Stimulated activated CD8-positive, alpha-beta memory T cell treated with anti-CD3 and anti-CD28 coated beads, Interleukin-4, amount 100 ng/mL, for 24 hours (primary cell): ENCODE results near the gene SCUBE1.
A peak's percentile ranks its signal among the peaks of the same experiment; 100 is the strongest.

ENCODE experiments used
- DNase-seq: peaks from one replicate; pipeline ENCODE4 v3.0.0-alpha.2; 2020; ENCODE audit warnings: low read depth

SCUBE1 gene

GRCh38 chr22:43199541-43199940 is 143.6 kb downstream of the SCUBE1 start:
- DNase-seq: no peak

- no peak for DNase-seq
Measured at GRCh38 chr22:43198936-43199335, 144.2 kb downstream of the SCUBE1 start.

- DNase-seq: no peak
Measured at GRCh38 chr22:43198126-43198525, 145.0 kb downstream of the SCUBE1 start.

- no peak for DNase-seq
Measured at GRCh38 chr22:43197271-43197941, 145.8 kb downstream of the SCUBE1 start.

DNA sequence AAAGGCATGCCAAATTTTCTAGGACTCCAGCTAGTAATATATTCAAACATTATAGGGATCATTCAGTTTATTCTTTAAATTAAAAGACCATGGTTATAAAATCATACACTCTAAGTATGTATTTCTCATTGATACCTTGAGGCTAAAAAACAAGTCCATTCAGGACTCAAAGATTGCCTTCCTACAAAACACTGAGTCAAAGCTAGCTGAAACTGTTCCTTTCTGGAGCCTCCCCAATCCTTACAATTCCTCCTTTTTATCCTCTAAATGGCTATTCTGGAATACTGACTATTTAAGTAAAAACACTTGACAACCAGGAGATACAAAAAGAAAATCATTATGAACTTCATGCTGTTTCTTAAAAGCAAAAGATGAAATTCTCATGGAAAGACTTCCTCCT is 151.3 kb downstream of the SCUBE1 start:
- no peak for DNase-seq

- no peak for DNase-seq
Measured at GRCh38 chr22:43188829-43189545, 154.2 kb downstream of the SCUBE1 start.

DNA sequence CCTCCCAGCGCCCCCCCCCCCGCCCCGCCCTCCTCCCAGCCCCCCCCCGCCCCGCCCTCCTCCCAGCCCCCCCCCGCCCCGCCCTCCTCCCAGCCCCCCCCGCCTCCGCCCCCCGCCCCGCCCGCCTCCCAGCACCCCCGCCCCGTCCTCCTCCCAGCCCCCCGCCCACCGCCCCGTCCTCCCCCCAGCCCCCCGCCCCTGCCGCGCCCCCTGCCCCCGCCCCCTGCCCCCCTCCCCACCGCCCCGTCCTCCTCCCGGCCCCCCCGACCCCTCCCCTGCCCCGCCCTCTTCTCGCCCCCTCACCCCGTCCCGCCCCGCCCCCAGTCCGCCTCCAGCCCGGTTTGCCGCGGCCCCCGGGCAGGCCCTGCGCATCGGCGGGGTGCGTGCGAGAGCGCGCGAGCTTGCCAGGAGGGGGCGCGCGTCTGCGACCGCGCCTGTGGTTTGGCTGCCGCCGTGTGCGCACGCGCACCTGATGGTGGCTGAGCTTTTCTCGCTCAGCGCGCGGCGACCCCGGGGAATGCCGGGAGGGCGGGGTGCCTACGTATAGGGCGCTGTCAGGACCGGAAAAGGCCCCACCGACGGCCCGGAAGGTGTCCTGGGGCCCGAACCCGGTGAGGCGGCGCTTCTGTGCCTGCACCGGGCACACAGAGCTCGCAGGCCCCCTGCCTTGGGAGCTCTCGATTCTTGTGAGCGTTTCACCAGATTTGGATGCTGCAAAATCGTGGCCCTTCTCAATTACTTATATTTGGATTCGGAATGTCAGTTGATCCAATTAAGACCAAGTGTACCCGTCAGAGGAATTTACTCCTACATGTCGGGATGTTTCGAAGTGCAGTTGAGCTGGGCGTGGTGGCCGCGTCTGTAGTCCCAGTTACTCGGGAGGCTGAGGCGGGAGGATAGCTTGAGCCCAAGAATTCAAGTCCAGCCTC is 155.7 kb downstream of the SCUBE1 start:
- DNase-seq: peak; percentile 93

GRCh38 chr22:43186272-43187170 is 156.7 kb downstream of the SCUBE1 start, which contains the start of gene TTLL12:
TSS of gene TTLL12 (minus strand) at chr22:43187134. CDS start at chr22:43187069, 65 bp downstream.
- DNase-seq: peak; percentile 45

DNA sequence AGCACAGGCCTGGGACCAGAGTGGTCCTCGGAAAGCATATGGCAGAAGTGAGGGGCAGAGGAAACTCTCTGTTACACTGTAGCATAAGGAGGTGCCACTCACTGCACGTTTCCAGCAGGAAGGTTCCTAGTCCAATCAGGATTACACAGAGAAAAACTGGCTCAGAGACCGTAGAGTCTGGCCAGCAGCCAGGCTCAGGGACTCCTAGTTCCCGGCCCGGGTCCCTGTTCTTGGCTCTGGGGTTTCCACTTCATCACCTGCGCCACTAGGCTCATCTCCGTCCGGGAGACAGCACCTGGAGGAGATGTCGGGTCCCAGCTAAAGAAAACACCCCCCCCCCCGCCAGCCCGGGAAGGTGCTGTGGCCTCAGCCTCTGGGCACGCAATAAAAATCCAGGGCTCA is 157.3 kb downstream of the SCUBE1 start:
- no peak for DNase-seq

DNA sequence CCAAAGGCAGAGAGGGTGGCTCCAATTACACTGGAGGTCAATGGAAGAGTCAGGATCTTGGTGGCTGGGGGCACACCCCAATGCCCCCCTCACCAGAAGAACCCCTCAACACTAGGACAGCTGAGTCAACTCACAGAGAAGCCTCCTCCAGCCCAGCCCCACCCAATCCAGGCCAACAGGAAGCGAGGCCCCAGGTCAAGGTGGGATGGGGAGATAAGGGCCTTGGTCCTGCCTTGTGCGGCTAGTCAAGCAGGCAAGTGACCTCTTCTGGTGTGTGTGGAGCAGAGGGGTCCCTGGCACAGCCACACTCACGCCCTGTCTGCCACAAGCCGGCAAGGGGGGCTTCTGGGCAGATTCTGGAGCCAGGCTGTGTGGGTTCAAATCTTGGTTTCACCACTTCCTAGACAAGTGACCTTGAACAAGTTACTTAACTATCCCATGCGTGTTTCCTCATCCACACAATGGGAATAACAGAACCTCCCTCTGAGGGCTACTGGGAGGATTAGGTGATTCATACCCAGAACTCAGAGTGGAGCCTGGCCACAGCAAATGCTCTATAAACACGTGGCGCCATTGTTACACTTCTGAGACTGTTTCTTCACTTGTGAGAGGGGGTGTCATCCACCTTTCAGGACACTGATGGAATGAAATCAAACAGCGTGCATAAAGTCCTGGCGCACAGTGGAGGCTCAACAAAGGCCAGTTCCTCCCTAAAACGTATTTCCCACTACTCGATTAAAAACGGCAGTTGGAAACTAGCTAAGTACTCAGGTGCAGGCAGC is 159.5 kb downstream of the SCUBE1 start:
- DNase-seq: no peak

DNA sequence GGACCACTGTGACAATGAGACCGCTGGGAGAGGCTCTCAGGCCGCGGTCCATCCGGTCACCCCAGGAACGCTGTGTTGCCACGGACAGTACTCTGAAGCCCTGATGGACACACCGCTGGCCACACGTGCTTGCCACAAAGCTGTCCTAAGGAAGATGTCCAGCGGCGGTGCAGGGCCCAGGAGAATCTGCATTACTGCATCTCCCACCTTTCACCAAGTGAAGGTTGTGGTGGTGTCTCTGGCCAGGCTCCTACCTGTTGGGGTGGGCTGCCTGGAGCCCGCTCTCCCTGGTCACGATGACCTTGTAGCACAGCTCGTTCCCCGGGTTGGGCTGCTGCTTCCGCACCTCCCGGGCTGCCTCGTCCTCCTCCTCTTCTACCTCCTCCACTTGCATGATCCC is 160.4 kb downstream of the SCUBE1 start:
- no peak for DNase-seq

- no peak for DNase-seq
Measured at GRCh38 chr22:43182118-43182517, 161.1 kb downstream of the SCUBE1 start.

GRCh38 chr22:43181321-43182076 is 161.7 kb downstream of the SCUBE1 start:
- no peak for DNase-seq

GRCh38 chr22:43180670-43181069 is 162.5 kb downstream of the SCUBE1 start:
- no peak for DNase-seq

GRCh38 chr22:43179911-43180195 is 163.3 kb downstream of the SCUBE1 start:
- DNase-seq: no peak

- no peak for DNase-seq
Measured at GRCh38 chr22:43179146-43179910, 163.8 kb downstream of the SCUBE1 start.

DNA sequence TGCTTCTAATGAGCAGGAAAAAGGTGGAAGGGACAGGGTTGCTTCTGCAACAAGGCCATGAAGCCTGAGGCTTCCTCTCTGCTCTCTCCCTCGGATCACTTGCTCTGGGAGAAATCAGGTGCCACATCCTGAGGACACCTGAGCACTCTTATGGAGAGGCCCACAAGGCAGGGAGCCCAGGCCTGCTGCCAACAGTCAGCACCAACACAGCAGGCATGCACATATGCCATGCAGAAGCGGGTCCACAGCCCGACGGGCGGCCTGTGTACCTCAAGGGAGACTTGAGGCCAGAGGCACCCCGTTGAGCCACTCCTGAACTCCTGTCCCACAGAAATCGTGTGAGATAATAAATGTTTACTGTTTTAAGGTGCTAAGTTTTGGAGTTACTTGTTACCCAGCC is 165.7 kb downstream of the SCUBE1 start:
- DNase-seq: no peak

- DNase-seq: no peak
Measured at GRCh38 chr22:43176090-43176489, 167.1 kb downstream of the SCUBE1 start.

DNA sequence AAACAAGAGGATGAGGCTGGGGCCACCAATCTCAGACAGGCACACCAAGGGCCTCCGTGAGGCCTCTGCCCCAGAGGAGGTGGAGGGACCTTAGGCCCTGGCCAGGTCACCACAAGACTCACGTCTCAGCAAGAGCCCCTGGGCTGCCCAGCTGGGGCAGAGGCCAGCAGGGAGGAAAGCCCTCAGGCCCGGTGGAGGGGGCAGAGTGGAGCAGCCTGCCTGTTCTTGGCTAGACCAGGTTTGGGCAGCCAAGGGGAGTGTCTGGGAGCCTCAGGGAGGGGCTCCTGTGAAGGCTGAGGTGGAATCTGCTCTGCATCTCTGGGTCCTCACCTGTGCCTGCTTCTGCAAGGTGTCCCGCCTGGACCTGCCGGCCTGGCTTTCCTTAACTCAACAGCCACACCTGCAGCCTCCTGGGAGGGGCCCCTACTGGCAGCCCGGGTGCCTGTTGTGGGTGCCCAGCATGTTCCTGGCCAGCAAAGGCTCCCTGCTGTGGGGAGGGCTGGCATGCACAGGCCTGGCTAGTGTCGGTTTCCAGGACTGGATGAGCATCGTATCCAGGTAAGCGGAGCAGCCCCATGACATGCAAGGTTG is 168.1 kb downstream of the SCUBE1 start:
- no peak for DNase-seq
